Measurements from ENCODE around the gene NFIC. TPM values are rescaled to one million over a fixed set of nuclear protein-coding genes. Genes with fewer than 3 reads are reported as not detected.
"Not testable (repeated sequence)": the region's sequence is repeated elsewhere in the genome, so short reads cannot be mapped to it uniquely, and the experiment has no call there.

The NFIC gene
- total and polyA plus RNA-seq, 10 of the 15 experiments (the other 5 are each of a cell fraction or from before 2014, with no cell fraction given): 0.71 to 53.5 (median 10.2) TPM

DNA sequence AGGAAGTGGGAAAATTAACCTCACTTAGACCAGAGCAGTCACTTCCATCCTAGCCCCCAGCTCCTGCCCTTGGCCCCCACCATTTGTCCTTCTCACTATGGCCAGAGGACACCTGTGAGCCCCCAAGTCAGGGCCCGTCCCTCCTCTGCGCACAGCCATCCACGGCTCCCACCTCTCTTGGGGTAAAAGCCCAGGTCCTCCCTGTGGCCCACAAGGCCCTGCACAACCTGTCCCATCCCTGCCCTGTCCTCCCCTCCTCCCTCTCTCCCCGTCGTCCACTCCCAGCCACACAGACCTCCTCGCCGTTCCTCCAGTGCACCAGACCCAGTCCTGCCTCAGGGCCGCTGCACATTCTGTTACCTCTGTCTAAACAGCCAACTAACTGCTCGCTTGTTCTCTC, 60.0 kb downstream of the NFIC start (continued):
- TF ChIP-seq, protein P1, sequence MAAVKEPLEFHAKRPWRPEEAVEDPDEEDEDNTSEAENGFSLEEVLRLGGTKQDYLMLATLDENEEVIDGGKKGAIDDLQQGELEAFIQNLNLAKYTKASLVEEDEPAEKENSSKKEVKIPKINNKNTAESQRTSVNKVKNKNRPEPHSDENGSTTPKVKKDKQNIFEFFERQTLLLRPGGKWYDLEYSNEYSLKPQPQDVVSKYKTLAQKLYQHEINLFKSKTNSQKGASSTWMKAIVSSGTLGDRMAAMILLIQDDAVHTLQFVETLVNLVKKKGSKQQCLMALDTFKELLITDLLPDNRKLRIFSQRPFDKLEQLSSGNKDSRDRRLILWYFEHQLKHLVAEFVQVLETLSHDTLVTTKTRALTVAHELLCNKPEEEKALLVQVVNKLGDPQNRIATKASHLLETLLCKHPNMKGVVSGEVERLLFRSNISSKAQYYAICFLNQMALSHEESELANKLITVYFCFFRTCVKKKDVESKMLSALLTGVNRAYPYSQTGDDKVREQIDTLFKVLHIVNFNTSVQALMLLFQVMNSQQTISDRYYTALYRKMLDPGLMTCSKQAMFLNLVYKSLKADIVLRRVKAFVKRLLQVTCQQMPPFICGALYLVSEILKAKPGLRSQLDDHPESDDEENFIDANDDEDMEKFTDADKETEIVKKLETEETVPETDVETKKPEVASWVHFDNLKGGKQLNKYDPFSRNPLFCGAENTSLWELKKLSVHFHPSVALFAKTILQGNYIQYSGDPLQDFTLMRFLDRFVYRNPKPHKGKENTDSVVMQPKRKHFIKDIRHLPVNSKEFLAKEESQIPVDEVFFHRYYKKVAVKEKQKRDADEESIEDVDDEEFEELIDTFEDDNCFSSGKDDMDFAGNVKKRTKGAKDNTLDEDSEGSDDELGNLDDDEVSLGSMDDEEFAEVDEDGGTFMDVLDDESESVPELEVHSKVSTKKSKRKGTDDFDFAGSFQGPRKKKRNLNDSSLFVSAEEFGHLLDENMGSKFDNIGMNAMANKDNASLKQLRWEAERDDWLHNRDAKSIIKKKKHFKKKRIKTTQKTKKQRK (IDR thresholded peaks at IDR 0.05; ENCODE audit: low read depth, low read length): no peak
- TF ChIP-seq POLR2AphosphoS5 (IDR thresholded peaks at IDR 0.05; ENCODE audit: low read length) (no peak), ZNF217 (IDR thresholded peaks at IDR 0.05) (no peak), KLF5 (IDR thresholded peaks at IDR 0.05; ENCODE audit: partially characterized antibody) (no peak), ZZZ3 (IDR thresholded peaks at IDR 0.05; ENCODE audit: control insufficient read depth, insufficient read length, low read depth) (no peak)

DNA sequence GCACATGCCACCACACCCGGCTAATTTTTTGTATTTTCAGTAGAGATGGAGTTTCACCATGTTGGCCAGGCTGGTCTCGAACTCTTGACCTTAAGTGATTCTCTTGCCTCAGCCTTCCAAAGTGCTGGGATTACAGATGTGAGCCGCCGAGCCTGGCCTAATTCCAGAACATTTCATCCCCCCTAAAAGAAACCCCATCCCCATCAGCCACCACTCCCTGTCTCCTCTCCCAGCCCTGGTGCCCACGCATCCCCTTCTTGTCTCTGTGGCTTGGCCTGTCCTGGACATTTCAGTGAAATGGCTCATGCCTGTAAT, 63.9 kb downstream of the NFIC start:
- SMC1A ChIA-PET (ENCODE audit: uncharacterized antibody, unreplicated experiment): interaction anchor here (1.2 to 2.2 kb wide), 5 partner anchors 11 to 105 kb away, joined by 5 to 14 read pairs (median 5); no protein-coding TSS in a partner anchor

More for the DNA sequence above, 63.9 kb downstream of the NFIC start:
- 87% methylated on average over 5 of the region's 5 CpGs for WGBS (ENCODE audit: insufficient coverage, insufficient replicate concordance, low lambda C conversion rate, missing lambda C conversion rate)
- H3K4me2 ChIP-seq (ENCODE audit: control insufficient read depth, insufficient read depth); BruUV-seq (replicated peaks); H2AFZ ChIP-seq (ENCODE audit: control insufficient read depth, low read depth, low read length); H3K27me3 ChIP-seq (replicated peaks in 1 of 2; ENCODE audit: control insufficient read depth in 2 of 2, insufficient read depth in 2 of 2, low read length in 1 of 2); ATAC-seq; FAIRE-seq; H3K9ac ChIP-seq (ENCODE audit: control insufficient read depth, insufficient read depth, low read length); H3K79me2 ChIP-seq (ENCODE audit: control insufficient read depth, insufficient read depth, low read length); H3K27ac ChIP-seq (ENCODE audit: control insufficient read depth, insufficient read depth); DNase-seq (ENCODE audit: low read depth, low spot score); H4K20me1 ChIP-seq (ENCODE audit: control insufficient read depth, insufficient read depth); H3K4me3 ChIP-seq; intact Hi-C loops (cut with micrococcal nuclease; ENCODE audit: unreplicated experiment); H3K9me3 ChIP-seq (replicated peaks; ENCODE audit: control insufficient read depth, insufficient read depth, low read length): not testable (repeated sequence)
- in situ Hi-C loops (cut with MboI): loop anchor here (5.0 kb wide), 1 partner anchor 103 kb away; no protein-coding TSS in a partner anchor
- ChIA-PET RAD21 (ENCODE audit: unreplicated experiment) (interaction anchor here (1.4 to 2.9 kb wide), 5 partner anchors 10 to 102 kb away, joined by 3 to 19 read pairs (median 9); no protein-coding TSS in a partner anchor), POLR2A (interaction anchor here (2.0 kb wide), 1 partner anchor 70 kb away, joined by 5 read pairs; no protein-coding TSS in a partner anchor), CTCF (interaction anchor here (0.7 to 5.1 kb wide), 15 partner anchors 10 to 126 kb away, joined by 3 to 87 read pairs (median 8); no protein-coding TSS in a partner anchor)
- H3K36me3 ChIP-seq (ENCODE audit: control insufficient read depth in 2 of 2, insufficient read depth in 2 of 2, low read length in 1 of 2): peaks cover 16 to 23% of the 10 kb centered on the region in 2 experiments; a peak in 3 of 4 replicates
- peaks cover 14% of the 10 kb centered on the region for H3K4me1 ChIP-seq (ENCODE audit: control insufficient read depth, insufficient read depth, low read length)
